GM19452 (cell line): Measurements from ENCODE around the gene ZSCAN5C.
A peak's percentile ranks its signal among the peaks of the same experiment; 100 is the strongest.
"Not testable (repeated sequence)": the region's sequence is repeated elsewhere in the genome, so short reads cannot be mapped to it uniquely, and the experiment has no call there.

Experiments
- ATAC-seq: cut with Tn5 transposase; IDR thresholded peaks from one replicate; pipeline ENCODE4 v1.9.1; 2021; ENCODE audit not compliant: unreplicated experiment

ZSCAN5C gene

DNA sequence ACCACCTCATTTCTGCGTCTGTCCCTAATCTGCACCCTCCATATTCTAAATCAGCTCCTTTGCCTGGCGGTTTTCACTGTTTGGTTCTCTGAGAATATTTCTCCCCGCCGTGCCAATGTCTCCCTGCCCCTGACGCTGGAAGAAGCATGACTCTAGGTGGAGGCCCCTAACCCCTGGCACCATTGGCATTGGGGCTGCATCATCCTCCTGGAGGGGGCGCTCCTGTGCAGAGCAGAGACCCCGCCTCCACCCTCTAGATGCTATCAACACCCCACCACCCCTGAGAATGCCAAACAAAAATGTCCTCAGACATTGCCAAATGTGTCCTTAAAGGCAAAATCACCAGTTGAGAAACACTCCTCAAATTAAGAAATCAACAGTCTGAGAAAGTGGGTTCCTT is 11.0 kb upstream of the ZSCAN5C start:
- no peak for ATAC-seq

DNA sequence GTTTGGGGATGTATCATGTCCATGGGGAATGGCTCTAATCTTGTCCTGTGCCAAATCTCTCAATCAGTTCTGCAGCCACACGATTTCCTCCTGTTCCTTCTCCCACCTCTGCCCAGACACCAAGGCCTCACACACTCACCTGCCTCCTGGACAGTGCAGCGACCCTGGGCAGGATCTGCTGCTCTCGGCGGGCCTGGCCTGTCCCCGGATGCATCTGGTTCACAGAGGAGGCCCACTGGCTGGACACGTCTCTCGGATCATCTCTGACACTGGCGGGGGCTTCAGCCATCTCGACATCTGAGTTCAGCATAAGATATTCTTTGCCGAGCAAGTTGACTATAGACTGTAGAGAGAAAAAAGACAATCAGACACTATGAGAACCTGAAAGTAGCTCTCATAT is 10.4 kb upstream of the ZSCAN5C start:
- ATAC-seq: no peak

DNA sequence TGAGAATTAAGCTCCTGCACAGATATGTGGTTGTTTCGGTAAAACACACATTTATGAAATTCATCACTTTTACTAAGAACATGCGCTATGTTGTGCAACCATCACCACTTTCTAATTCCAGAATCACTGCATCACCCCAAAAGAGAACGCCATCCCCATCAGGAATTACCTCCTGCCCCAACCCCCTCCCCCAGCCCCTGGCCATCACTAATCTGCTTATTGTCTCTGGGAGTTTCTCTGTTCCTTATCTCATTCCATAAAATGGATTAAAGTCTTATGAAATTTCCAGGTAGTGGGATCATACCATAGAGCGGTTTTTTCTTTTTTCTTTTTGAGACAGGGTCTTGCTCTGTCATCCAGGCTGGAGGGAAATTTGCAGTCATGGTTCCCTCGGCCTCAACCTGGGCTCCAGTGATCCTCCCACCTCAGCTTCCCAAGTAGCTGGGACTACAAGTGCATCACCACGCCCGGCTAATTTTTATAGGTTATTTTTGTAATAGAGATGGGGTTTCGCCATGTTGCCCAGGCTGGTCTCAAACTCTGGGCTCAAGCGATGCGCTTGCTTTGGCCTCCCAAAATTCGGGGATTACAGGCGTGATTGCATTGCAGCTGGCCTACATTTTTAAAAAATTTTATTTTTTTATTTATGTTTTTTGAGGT is 8.0 kb upstream of the ZSCAN5C start:
- no peak for ATAC-seq

DNA sequence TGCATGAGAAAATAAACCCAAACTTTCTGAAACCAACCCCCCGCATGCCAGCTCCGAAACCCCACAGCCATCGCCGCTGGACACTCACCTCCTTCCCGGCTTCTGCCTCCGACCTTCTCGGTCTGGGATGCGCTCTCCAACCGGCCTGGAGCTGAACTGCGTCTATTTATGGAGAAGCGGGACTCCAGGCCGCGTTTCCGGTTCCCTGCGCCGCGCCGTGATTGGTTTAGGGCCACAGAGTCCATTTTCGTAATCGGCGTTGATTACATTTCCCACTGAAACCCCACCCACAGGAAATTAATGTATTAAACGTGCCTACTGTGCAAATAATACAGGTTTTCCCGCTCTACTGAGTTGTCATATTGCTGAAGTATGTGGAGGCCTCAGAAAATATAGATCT is 4.4 kb upstream of the ZSCAN5C start, which contains the start of gene ZSCAN5B:
Gene ZSCAN5B (minus strand): TSS at position 138 of the 400 bp plus-strand sequence. CDS start 4,731 bp downstream, outside the sequence.
- not testable (repeated sequence) for ATAC-seq

DNA sequence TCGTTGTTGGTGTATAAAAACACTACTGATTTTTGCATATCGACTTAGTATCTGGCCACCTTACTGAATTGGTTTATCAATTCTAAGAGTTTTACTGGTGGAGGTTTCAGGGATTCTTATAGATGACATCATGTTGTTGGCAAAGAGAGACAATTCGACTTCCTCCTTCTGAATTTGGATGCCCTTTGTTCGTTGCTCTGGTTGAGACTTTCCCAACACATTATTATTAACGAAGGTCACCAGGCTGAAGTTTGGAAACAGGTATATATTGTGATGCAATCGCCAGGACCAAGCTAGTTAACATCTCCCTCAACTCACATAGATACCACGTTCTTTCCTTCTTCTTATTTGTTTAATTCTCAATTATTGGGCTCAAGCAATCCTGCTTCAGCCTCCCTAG is 2.4 kb upstream of the ZSCAN5C start:
- ATAC-seq: no peak

DNA sequence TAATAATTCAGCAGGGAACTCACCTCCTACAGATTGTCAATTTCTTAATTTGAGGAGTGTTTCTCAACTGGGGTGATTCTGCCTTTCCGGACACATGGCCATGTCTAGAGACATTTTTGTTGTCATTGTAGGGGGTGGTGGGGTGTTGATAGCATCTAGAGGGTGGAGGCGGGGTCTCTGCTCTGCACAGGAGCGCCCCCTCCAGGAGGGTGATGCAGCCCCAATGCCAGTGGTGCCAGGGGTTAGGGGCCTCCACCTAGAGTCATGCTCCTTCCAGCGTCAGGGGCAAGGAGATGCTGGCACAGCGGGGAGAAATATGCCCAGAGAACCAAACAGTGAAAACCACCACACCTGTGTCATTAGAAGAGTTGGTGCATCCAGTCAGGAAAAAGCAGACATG is 5.5 kb downstream of the ZSCAN5C start:
- not testable (repeated sequence) for ATAC-seq

DNA sequence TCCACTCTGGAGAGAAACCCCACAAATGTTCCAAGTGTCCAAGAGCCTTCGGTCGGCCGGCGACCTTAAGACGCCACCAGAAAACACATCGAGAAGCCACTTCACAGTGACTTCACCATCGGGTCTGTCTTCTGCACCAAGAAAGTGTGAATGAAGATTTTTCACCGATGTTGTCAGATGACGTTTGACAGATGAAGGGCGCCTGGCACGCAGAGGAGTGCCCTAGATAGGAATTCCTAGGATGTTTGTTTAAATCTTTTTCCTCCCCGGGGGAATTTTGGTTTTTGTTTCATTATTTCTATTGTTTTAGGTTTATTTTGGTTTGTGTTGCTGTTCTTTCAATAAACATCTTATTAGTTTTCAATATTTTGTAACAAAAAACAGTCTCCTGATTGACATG is 7.0 kb downstream of the ZSCAN5C start:
- no peak for ATAC-seq

DNA sequence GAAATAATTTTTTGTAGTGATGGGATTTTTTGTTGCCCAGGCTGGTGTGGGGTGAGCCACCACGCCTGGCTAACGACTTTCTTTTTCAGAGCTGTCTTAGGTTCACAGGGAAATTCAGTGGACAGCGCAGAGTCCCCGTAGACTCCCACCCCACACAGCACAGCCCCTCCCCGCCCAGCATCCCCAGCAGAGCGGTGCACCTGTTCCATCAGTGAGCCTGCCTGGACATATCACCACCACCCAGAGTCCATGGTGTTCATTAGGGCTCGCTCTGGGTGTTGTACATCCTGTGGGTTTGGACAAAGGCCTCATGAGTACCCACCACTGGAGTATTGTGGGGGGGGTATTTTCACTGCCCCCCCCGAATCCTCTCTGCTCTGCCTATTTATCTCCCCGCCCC is 8.0 kb downstream of the ZSCAN5C start:
- ATAC-seq: not testable (repeated sequence)

DNA sequence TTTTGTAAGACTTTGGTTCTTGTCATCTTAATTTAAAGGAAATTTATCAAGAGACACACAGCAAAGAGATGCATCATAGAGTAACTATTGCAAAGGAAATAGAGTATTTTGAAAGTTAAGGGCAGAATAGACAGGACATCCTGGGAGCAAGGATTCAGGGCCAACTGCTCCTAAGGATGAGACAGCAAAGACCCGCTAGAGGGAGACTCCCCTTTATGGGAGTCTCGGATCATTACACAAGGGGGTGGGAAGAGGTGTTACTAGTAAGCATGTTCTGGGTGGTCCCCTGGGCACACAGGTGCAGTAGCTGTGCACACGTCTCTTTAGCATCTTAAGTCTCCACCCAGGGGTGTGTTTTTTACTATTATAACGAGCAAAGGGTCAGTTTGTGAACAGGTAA is 9.6 kb downstream of the ZSCAN5C start:
- ATAC-seq: no peak

DNA sequence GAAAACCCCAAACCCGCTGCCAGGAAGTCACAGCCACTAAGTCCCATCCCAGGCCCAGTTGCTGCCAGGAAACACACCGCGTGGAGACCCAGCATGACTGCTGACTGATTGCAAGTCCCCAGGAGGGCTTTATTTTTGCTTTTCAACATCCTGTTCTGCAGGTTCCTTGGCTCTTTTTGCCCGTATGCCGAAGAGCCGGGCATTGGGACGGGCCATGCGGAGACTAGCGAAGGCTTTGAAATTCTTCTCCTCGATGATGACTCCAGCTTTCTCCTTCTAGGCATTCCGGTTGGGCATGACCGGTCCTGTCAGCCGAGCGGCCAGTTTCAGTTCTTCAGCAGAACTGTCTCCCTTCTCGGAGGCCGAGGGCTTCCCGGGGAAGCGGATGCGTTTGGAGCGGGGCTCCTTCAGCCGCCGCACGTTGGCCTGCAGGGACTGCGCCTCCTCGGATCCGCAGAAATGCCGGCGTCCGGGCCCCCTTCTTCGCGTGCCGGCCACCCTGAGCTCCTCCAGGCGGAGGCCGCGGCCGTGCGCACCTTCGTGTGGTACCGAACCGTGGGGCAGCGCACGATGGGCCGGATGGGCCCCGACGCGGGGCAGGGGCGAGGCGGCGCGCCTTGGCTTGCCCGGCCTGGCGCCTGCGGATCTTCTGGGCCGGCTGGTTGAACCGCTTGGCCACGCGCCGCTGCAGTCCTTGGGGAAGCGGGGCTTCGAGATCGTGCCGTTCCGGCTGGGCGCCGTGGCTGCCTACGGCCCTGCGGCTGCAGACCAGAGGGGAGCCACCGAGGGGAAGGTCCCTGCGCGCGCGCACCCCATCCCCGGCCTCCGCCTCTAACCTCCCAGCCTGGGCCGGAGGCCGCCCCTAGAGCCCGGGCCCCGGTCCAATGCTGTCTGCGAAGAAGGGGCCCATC is 15.2 kb downstream of the ZSCAN5C start:
- ATAC-seq: no peak

DNA sequence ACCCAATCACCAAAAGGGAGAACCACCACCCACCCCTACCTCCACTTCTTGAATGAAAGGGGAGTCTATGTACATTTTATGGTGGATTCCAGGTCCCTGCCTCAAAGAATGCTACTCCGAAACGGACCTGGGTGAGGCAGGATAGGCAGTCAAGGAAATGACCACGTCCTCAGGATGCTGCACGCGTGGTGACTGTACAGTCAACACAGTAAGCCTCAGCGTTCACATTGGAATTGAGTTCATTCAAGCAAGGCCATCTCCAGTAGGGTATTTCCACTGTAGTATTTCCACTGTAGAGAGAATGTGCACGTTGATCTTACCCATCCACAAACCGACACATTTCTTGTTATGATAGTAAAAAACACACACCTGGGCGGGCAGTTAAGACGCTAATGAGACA is 16.9 kb downstream of the ZSCAN5C start:
- no peak for ATAC-seq

DNA sequence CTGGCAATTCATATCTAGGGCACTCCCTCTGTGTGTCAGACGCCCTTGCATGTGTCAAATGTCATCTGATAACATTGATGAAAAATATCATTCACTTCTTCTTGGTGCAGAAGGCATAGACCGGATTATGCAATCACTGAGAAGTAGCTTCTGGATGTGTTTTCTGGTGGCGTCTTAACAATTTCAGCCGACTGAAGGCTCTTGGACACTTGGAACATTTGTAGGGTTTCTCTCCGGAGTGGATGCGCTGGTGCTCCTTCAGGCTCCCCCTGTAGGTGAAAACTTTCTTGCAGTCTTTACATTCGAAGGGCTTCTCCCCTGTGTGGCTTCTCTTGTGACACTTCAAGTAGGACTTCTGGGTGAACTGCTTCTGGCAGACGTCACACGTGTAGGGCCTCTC is 19.4 kb downstream of the ZSCAN5C start:
- ATAC-seq: not testable (repeated sequence)

DNA sequence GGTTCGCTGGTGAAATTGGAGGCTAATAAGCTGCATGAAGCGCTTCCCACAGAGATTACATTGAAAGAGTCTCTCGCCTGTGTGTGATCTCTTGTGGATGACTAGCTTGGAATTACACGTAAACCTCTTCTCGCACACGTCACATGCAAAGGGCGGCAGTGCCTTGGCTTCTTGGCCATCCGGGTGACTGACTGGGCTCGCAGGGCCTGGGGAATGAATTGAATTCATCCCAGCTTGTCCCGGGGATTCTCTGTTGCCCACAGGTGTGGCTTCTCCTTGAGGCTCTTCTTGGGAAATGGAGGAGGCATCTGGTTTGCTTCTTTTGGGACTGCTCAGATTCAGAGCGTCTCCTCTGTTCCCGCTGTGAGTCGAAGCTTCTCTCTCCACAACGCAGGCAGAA is 19.8 kb downstream of the ZSCAN5C start:
- no peak for ATAC-seq

DNA sequence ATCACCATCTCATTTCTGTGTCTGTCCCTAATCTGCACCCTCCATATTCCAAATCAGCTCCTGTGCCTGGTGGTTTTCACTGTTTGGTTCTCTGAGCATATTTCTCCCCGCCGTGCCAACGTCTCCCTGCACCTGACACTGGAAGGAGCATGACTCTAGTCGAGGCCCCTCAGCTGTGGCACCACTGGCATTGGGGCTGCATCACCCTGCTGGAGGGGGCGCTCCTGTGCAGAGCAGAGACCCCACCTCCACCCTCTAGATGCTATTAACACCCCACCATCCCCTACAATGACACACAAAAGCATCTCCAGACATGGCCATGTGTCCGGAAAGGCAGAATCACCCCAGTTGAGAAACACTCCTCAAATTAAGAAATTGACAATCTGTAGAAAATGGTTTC is 20.8 kb downstream of the ZSCAN5C start:
- ATAC-seq: no peak

DNA sequence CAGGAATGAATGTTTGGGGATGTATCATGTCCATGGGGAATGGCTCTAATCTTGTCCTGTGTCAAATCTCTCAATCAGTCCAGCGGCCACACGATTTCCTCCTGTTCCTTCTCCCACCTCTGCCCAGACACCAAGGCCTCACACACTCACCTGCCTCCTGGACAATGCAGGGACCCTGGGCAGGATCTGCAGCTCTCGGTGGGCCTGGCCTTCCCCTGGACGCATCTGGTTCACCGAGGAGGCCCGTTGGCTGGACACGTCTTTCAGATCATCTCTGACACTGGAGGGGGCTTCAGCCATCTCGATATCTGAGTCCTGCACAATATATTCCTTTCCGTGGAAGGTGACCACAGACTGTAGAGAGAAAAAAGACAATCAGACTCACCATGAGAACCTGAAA is 21.4 kb downstream of the ZSCAN5C start:
- no peak for ATAC-seq

DNA sequence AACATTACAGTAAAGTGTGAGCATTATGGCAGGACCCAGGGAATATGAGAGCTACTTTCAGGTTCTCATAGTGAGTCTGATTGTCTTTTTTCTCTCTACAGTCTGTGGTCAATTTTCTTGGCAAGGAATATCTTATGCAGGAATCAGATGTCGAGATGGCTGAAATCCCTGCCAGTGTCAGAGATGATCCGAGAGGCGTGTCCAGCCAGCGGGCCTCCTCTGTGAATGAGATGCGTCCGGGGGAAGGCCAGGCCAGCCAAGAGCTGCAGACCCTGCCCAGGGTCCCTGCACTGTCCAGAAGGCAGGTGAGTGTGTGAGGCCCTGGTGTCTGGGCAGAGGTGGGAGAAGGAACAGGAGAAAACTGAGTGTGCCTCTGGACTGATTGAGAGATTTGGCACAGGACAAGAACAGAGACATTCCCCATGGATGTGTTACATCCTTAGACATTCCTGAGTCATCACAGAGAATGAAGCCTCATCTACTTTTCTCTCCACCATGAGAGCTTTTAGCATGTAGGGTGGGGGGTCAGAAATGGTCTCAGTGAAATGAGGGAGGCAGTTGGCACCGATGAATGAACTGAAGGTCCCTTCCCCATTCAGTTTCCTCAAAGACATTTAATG is 43.2 kb downstream of the ZSCAN5C start:
- ATAC-seq: no peak

DNA sequence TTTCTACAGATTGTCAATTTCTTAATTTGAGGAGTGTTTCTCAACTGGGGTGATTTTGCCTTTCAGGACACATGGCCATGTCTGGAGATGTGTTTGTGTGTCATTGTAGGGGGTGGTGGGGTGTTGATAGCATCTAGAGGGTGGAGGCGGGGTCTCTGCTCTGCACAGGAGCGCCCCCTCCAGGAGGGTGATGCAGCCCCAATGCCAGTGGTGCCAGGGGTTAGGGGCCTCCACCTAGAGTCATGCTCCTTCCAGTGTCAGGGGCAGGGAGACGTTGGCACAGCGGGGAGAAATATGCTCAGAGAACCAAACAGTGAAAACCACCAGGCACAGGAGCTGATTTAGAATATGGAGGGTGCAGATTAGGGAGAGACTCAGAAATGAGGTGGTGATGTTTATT is 43.7 kb downstream of the ZSCAN5C start:
- not testable (repeated sequence) for ATAC-seq

DNA sequence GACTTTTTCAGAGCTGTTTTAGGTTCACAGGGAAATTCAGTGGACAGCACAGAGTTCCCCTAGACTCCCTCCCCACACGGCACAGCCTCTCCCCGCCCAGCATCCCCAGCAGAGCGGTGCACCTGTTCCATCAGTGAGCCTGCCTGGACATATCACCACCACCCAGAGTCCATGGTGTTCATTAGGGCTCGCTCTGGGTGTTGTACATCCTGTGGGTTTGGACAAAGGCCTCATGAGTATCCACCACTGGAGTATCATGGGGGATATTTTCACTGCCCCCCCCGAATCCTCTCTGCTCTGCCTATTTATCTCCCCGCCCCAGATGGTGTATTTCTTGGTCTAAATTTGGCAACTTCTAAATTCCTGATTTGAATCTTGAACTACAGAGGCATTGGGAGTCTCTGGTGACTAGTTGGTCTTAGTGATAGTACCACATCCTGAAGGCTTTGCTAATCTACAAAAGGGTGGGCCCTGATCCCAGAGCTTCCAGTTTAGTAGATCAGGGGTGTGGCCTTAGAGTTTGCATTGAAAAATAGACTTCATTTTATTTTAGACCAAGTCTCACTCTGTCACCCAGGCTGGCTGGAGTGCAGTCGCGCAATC is 46.8 kb downstream of the ZSCAN5C start:
- ATAC-seq: not testable (repeated sequence)

DNA sequence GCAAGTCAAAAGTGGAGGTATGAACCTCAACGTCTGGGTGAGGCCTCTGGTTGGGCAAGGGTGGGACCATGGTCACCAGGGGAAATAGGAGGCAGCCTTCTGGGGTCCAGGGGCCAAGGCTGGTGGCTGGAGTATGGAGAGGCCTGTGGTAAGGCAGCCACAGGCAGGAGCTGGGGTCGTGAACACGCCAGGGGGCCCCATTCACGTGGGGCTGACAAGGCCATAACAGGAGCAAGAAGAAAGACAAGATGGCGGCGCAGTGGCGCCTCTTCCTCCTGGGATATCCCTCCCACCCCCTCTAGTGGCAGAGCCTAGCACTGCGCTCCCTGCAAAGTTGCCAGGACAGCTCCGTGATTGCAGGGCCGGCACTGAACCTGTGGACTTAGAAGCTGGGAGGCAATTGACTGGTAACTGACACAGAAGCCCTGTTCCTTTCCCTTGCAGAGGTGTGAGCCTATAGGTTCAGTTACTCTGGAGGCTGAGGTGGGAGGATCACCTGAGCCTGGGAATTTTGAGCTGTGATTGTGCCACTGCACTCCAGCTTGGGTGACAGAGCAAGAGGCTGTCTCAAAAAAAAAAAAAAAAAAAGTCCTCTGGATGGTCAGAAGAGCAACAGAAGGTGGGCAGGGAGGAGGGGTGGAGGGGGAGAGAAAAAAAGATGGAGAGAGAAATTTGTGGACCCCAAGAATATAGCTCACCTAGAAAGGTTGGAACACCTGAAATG is 50.8 kb downstream of the ZSCAN5C start:
- ATAC-seq: peak; percentile 67

DNA sequence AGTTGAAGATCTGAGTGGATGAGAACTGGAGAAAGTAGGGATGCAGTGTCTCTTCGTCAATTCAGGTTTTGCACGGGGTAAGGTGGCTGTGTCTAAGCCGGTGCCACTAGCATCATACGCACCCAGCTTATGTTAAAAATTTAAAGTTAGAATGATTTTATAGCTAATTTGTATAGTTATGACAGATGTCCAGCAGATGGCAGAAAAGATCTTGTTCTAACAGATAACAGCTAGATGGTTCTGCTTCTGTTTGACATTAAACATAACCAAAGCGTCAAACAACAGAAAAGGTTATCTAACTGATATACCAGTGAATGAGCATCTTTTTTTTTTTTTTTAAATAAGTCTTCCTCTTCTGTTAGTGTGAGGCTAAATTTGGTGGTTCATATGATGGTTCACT is 51.7 kb downstream of the ZSCAN5C start:
- ATAC-seq: no peak

DNA sequence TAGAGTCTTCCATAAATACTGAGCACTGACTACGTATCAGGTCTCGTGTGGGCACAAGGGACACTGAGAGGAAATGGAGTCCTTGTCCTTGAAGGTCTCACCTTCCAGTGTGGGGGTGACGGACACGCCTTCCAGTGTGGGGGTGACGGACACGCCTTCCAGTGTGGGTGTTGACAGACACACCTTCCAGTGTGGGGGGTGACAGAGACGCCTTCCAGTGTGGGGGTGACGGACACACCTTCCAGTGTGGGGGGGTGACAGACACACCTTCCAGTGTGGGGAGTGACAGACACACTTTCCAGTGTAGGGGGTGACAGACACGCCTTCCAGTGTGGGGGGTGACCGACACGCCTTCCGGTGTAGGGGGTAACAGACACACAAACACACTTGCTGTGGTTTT is 56.2 kb downstream of the ZSCAN5C start:
- no peak for ATAC-seq
